NCI-H2171 (cell line): Measurements from ENCODE around the gene CD300H.

Source experiments
- DNase-seq: peaks from one replicate; lab custom pipeline; 2025; lab: John Stamatoyannopoulos, UW

The CD300H gene

GRCh38 chr17:74549343-74549742, 18.0 kb downstream of the CD300H start:
- no peak for DNase-seq

DNA sequence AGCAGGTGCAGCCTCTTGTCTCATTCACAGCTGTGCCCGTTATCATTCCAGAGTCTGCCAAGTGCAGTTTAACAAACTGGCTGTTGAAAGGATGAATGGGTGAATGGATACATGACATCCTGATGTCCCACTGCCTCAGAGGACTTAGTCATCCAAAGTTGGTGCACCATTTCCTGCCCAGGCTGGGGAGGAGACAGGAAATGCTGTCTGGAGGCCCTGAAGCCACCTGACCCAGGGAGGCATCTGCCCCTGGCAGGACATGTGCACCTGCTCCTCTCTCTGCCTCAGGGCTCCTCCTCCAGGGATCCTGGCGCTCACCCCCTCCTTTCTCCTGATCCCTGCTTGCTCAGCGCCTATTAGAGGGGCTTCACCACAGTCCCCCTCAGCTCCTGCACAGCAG, 19.6 kb downstream of the CD300H start:
- DNase-seq: no peak

- no peak for DNase-seq
These were observed 20.0 kb downstream of the CD300H start for GRCh38 chr17:74547264-74547663.

DNA sequence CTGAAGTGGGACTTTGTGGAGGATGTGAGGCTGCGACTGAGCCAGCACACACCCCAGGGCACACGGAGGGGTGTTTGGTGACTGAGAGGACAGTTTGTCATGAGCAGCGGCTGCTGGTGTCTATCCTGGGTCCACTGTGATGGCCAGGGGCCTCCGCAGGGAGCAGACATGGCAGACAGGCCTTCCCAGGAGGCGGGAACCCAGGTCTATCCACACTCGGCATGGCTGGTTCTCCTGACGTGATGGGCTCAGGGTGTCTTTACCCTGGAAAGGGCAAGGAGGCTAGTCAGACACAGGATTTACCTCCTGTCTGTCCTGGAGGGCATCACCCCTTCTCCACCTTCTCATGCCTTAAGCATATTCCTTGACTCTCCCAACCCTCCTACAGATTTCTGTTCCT, 20.7 kb downstream of the CD300H start:
- no peak for DNase-seq

GRCh38 chr17:74545843-74546230, 21.5 kb downstream of the CD300H start, which contains the start of gene CD300C:
CD300C (minus strand) TSS chr17:74546115; CDS start chr17:74545782, 333 bp downstream.
- DNase-seq: no peak

DNA sequence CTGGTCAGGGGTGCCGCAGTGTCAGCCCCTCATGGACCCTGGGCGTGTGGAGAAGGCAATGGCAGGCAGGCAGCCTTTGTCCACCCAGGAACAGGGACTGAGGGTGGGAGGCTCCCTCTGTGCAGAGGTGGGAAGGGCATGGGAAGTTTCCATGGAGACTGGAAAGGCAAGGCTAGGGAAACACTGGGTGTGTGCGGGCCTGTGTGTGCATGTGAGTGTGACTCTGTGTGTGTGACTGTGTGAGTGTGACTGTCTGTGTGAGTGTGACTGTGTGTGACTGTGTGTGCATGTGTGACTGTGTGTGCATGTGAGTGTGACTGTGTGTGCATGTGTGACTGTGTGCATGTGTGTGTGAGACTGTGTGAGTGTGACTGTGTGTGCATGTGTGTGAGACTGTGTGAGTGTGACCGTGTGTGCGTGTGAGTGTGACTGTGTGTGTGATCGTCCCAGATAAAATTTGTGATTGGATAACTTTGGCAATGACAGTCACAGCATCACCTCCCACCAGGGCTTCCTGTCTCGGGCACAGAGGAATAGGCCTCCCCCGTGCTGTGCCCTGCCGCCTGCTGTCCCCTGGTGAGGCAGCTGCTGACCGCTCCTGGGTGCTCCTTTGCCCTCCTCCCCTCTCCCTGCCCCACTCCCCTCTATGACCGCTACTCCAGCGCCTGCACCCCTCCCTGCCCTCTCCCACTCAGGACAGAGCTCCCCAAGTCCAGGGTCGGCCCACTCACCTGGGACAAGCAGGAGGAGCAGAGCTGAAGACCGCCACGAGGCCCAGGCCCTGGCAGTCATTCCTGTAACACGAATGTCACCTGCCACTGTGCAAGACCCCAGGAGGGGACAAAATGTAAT, 22.1 kb downstream of the CD300H start:
- DNase-seq: no peak

DNA sequence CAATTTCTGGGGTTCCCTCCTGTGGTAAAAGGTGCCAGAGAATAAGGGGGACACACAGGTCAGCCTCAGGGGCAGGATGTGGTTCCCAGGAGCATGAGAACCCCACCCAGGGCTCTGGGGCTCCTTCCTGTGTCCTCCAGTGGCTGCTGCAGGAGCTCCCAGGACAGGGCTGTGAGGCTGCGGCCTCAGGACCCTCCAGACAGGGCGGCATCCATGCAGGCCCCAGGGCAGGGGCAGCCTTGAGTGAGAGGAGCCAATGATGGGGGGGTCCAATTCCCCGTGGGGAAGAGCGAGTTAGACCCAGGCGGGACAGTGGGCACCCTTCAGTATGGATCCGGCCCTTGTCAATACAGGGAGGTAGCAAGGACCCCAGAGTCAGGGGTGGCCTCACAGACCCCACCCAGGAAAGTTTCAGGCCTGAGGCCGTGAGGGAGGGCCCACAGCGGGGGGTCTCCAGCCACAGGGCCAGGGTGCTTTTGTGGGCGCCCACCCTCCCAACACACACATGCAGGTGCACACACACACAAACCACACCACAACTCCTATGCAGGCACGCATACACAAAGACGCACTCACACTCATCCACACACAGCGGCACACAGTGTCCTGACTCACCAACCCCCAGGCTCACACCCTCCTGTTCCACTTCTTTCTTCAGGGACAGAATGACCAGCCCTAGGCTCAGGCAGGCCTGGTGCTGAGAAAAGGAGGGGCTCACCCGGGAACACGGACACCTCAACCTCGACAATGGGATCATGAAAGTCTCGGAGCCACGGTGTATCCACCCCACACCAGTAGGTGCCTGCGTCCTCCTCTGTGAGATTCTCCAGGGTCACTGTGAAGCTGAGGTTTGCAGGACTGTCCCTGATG, 23.2 kb downstream of the CD300H start:
- no peak for DNase-seq

DNA sequence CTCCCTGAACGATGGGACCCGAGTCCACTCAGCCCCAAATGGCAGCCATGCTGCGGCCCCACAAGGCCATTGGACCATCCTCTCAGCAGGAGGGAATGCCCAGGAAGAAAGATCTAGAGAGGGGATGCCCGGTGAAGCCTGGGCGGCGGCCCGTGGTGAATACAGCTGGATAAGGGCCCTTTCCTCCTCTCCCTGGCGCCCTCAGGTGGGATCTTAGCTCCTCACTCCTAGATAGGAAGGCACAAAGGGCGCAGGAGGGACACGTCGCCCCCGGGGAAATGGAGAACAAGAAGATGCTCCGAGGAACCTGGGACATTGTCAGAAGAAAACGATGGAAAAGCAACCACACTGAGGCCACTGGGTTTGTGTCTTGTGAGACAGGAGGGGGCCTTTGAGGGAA, 23.9 kb downstream of the CD300H start:
- no peak for DNase-seq

DNA sequence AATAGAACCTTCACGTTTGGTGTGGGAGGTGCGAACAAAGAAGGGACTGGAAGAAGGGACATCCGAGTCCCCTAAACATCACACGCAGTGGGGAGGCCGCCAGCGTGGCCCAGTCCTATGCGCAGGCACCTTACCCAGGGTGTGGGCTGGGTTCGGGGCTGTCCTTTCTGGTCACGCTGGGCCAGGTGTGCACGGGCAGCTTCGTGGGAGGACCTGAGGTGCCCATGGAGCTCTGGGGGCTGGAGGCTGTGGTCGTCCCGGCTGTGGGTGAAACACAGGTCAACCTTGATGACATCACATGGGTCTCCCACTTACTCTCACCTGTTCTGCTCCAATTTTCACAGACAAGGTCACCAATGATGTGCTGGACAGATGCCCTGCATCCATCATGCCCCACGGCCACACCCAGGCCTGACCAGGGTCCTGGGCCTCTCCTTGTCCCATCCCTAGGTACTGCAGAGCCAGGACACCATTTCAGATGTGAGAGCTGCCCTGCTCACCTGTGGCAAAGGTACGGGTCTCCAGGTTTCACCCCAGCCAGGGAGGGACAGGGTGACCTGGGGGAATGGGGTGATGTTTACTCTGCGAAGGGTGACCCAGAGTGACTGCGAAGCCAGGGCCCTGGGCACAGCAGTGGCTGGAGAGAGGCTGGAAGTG, 24.5 kb downstream of the CD300H start:
- DNase-seq: no peak

DNA sequence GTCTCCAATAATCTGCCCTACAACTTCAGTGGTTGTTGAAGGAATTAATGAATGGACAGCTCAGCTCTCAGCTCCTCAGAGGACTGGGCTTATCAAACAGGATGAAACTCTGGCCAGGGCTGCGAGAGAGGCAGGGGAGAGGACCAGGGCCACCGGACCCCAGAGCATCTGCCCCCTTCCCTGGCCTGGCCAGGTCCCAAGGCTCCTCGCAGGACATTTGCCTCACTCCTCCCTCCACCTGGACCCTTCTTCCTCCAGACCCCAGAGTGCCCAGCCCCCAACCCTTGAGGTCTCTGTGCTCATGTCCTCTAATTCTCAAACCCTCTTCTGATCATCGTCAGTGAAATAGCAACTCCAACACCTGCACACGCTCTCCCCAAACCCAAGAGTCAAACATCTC, 25.1 kb downstream of the CD300H start:
- DNase-seq: no peak

GRCh38 chr17:74541176-74542111, 25.9 kb downstream of the CD300H start:
- no peak for DNase-seq

- DNase-seq: no peak
These were observed 28.0 kb downstream of the CD300H start for GRCh38 chr17:74539281-74539820.

DNA sequence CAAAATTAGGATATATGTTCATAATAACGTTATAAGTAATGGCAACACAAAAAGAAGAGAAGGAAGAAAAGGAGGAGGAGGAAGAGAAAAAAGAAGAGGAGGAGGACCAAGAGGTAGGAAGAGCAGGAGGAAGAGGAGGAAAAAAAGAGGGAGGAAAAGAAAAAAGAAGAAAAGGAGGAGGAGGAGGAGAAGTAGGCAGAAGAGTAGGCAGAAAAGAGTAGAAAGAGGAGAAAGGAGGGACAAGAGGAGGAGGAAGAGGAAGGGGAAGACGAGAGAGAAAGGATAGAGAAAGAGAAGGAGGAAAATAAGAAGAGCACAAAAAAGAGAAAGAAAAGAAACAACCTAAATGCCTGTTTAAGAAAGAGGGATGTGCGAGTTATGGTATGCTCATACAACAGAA, 30.4 kb downstream of the CD300H start:
- no peak for DNase-seq

GRCh38 chr17:74532115-74532514, 35.2 kb downstream of the CD300H start:
- DNase-seq: no peak

DNA sequence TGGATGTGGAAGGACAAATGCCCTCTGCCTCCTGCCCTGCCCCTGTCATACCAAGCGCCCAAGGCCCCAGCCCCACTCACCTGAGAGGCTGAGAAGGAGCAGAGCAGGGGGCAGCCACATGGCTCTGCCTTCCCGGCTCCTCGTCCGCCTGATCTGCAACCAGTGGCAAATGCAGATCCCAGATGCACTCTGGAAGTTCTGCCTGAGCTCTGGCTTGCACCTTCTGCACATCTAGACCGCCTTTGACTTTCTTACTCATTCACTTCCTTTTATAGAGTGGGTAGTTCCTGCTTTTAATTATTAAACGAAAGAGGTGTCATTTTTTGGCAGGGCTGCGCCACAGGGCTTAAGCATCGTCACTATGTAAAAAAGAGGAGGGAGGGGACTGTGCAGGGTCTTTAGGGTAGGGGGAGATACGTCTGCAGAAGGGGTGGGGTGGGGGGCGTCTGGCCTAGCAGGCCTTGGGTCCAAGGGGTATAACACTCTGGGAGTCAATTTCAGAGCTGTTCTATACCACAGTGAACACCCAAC, 36.0 kb downstream of the CD300H start, which contains the start of gene CD300LB:
TSS of gene CD300LB (minus strand) at position 245 of the 531 bp plus-strand sequence. CDS start at position 120, 125 bp downstream.
- no peak for DNase-seq

GRCh38 chr17:74530831-74531150, 36.5 kb downstream of the CD300H start:
- DNase-seq: no peak

GRCh38 chr17:74529243-74529642, 38.1 kb downstream of the CD300H start:
- DNase-seq: no peak

DNA sequence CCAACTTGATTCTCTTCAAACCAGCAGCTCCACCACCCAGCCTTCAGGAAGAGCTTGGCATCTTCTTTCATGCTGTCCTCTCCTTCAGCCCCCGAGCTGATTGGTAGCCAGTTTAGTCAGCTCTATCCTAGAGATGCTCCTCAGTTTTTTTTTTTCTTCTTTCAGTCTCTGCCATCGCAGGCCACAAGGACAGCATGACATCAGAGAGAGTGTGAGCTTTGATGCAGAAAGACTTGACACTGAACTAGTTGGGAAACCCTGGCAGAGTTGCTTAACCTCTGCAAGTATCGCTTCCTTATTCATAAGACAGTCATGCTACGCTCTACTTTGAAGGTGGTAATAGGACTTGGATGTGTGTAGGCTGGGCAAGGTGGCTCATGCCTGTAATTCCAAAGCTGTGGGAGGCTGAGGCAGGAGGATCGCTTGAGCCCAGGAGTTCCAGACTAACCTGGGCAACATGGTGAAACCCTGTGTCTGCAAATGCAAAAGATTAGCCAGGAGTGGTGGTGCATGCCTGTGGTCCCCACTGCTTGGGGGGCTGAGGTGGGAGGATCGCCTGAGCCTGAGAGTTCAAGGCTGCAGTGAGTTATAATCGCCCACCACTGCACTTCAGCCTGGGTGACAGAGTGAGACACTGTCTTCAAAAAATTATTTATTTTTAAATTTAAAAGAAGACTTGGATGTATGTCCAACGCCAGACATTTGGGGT, 38.7 kb downstream of the CD300H start:
- no peak for DNase-seq

DNA sequence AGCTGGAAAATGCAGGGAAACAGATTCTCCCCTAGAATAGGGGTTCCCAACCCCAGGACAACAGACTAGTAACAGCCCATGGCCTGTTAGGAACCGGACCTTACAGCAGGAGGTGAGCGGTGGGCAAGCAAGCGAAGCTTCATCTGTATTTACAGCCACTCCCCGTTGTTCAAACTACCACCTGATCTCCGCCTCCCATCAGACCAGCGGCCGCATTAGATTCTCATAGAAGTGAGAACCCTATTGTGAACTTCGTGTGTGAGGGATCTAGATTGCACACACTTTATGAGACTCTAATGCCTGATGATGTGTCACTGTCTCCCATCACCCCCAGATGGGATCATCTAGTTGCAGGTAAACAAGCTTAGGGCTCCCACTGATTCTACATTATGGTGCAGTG, 39.6 kb downstream of the CD300H start:
- DNase-seq: no peak

DNA sequence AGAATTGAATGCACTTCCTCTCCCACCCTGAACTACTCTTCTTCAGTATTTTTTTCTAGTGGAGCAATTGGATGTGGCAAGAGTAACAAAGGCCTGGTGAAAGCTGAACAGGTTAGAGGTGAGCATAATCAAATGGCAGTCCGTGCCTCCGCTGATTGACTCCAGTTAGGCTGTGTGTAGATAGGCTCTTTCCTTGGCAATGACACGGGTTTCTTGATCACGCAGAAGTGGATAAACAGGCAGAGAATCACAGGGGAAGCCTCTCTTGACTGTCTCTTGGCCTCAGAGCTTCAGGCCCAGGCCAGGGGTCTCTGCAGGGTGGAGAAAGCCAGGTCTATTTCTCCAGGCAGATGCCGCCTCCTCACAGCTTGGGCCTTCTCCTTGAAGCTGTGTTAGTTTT, 40.2 kb downstream of the CD300H start:
- no peak for DNase-seq
